Caco-2 (cell line): Measurements from ENCODE around the gene LY6G5B. TPM values are rescaled to one million over a fixed set of nuclear protein-coding genes. Genes with fewer than 3 reads are reported as not detected.

Source experiments
- BruUV-seq: library from RNA; stranded (reverse); fragments of 400-500 nt; replicated peaks from 2 replicates; lab custom pipeline; 2021; lab: Mats Ljungman, UMichigan
- CTCF ChIA-PET: fragments of 300-600 bp; sonication (Branson Sonifier 250); formaldehyde crosslinking; loops from one replicate; lab custom pipeline; 2022; ENCODE audit warnings: antibody characterized with exemption; lab: Charles Lee
- POLR2A ChIA-PET: fragments of 300-600 bp; sonication (Branson Sonifier 250); formaldehyde crosslinking; loops from one replicate; lab custom pipeline; 2022; ENCODE audit warnings: antibody characterized with exemption; lab: Charles Lee
- DNase-seq, 2 experiments: peaks; one replicate each; pipeline versions ENCODE4 v3.0.0 to v3.0.0-alpha.2; 2020 to 2022
- H3K27me3 ChIP-seq: replicated peaks from 2 replicates; pipeline ENCODE4 v1.6.0; 2011; ENCODE audit warnings: low read length; ENCODE audit not compliant: control insufficient read depth, insufficient read depth
- H3K36me3 ChIP-seq: 2 replicates; pipeline ENCODE4 v1.5.1; 2011; ENCODE audit warnings: low read length; ENCODE audit not compliant: control insufficient read depth, insufficient read depth
- H3K4me1 ChIP-seq: fragments of 250-450 bp; sonication (Bioruptor Pico); 2 replicates; pipeline ENCODE4 v1.5.1; 2020; ENCODE audit warnings: mild to moderate bottlenecking
- H3K4me3 ChIP-seq: 2 replicates; pipeline ENCODE4 v1.5.1; 2011; ENCODE audit warnings: low read depth, mild to moderate bottlenecking, control low read depth, low read length
- H3K9me3 ChIP-seq: fragments of 250-450 bp; sonication (Bioruptor Pico); 2 replicates; pipeline ENCODE4 v1.5.1; 2020; ENCODE audit warnings: mild to moderate bottlenecking, moderate library complexity
- H3K27ac Mint-ChIP-seq: one replicate; pipeline ENCODE4 v1.8.0; 2022; ENCODE audit warnings: mixed read lengths; ENCODE audit not compliant: unreplicated experiment
- H3K27me3 Mint-ChIP-seq: one replicate; pipeline ENCODE4 v1.8.0; 2022; ENCODE audit warnings: mixed read lengths; ENCODE audit not compliant: insufficient read depth, unreplicated experiment
- H3K36me3 Mint-ChIP-seq: one replicate; pipeline ENCODE4 v1.8.0; 2022; ENCODE audit warnings: mild to moderate bottlenecking, mixed read lengths; ENCODE audit not compliant: insufficient read depth, unreplicated experiment
- H3K4me1 Mint-ChIP-seq: one replicate; pipeline ENCODE4 v1.8.0; 2022; ENCODE audit warnings: low read depth, mixed read lengths; ENCODE audit not compliant: unreplicated experiment
- H3K4me3 Mint-ChIP-seq: one replicate; pipeline ENCODE4 v1.8.0; 2022; ENCODE audit warnings: mild to moderate bottlenecking, moderate library complexity, mixed read lengths; ENCODE audit not compliant: unreplicated experiment
- H3K9me3 Mint-ChIP-seq: one replicate; pipeline ENCODE4 v1.8.0; 2022; ENCODE audit warnings: mixed read lengths; ENCODE audit not compliant: unreplicated experiment
- intact Hi-C: fragments of 100-400 bp; cut with micrococcal nuclease; formaldehyde crosslinking; loops from one replicate; pipeline ENCODE4 v1.10.0; 2022; ENCODE audit not compliant: unreplicated experiment
- total RNA-seq: library from RNA; stranded (reverse); gene quantifications from 2 replicates; pipeline ENCODE4 v1.2.3, GENCODE V29; 2022
- TF ChIP-seq, protein P1 (sequence below), 2 experiments: fragments of 200-600 bp in 1 of 2; IDR thresholded peaks; 1 replicate in 1 of 2; 2 replicates in 1 of 2; pipeline versions ENCODE4 v1.5.1 to v1.8.0; 2011 to 2022; ENCODE audit warnings: antibody characterized with exemption in 1 of 2, control low read depth in 1 of 2, inconsistent platforms in 1 of 2, low read depth in 1 of 2, low read length in 1 of 2, mild to moderate bottlenecking in 1 of 2, moderate library complexity in 1 of 2; ENCODE audit not compliant: insufficient read depth in 1 of 2, severe bottlenecking in 1 of 2, unreplicated experiment in 1 of 2

Gene LY6G5B
- total RNA-seq, 1 experiment from 2014 or later, result 17.5 TPM

DNA sequence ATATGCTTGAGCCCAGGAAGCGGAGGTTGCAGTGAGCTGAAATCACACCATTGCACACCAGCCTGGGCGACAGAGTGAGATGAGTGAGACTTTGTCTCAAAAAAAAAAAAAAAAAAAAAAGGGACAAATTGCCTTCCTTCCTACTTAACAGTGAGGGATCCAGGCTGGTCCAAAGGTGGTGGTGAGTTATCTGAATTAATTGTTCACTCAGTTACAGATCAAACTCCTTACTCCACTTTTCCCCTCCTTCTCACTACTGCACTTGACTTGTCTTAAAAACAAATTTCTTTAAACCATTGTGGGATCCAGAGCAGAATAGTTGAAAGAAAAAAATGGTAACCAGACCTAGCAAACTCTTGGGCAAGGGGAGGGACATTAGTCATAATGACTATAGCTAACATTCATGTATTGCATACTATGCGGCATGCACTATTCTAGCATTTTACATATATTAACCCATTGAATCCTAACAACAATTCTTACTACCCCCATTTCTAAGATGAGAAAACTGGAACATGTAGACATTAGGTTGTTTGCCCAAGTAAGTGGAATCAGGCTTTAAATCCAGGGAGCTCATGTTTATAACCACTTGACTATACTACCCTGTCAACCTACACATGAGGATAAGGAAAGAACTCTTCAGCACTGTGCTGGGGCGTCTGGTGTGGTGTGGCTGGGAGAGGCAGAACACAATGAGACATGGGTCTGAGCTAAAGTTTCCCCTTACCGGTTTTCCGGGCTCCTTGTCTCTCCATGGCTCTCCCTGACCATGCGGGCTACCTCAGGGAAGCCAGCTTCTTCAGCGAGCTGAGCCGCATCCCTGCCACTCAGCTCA, 6.4 kb upstream of the LY6G5B start:
- no TSS peak for BruUV-seq
- Histone ChIP-seq H3K4me1 (peaks cover 26% of the 10 kb centered on the region), H3K27me3 (no peaks in the 10 kb centered on the region), H3K4me3 (0 out of 2 replicates have a peak overlapping the region, but pooled peaks have one; percentile 12), H3K9me3 (no peaks in the 10 kb centered on the region), H3K36me3 (peaks cover 4% of the 10 kb centered on the region)
- ChIA-PET CTCF (no interaction called here), POLR2A (interaction anchor here (1.5 kb wide), 1 partner anchor 76 kb away, joined by 4 read pairs; the partner anchor contains the start of gene MSH5)
- TF ChIP-seq, protein P1, sequence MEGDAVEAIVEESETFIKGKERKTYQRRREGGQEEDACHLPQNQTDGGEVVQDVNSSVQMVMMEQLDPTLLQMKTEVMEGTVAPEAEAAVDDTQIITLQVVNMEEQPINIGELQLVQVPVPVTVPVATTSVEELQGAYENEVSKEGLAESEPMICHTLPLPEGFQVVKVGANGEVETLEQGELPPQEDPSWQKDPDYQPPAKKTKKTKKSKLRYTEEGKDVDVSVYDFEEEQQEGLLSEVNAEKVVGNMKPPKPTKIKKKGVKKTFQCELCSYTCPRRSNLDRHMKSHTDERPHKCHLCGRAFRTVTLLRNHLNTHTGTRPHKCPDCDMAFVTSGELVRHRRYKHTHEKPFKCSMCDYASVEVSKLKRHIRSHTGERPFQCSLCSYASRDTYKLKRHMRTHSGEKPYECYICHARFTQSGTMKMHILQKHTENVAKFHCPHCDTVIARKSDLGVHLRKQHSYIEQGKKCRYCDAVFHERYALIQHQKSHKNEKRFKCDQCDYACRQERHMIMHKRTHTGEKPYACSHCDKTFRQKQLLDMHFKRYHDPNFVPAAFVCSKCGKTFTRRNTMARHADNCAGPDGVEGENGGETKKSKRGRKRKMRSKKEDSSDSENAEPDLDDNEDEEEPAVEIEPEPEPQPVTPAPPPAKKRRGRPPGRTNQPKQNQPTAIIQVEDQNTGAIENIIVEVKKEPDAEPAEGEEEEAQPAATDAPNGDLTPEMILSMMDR (IDR thresholded peaks at IDR 0.05; ENCODE audit: insufficient read depth in 1 of 2, low read depth in 1 of 2, low read length in 1 of 2, severe bottlenecking in 1 of 2, unreplicated experiment in 1 of 2), result no peak
- Mint-ChIP-seq H3K27me3 (no peaks in the 10 kb centered on the region), H3K4me3 (peak overlapping the region; percentile 86), H3K36me3 (peaks cover 93% of the 10 kb centered on the region), H3K27ac (peak overlapping the region; percentile 96), H3K4me1 (peaks cover 38% of the 10 kb centered on the region), H3K9me3 (no peaks in the 10 kb centered on the region)
- DNase-seq, result no peak
- intact Hi-C loops, result no loop called here

DNA sequence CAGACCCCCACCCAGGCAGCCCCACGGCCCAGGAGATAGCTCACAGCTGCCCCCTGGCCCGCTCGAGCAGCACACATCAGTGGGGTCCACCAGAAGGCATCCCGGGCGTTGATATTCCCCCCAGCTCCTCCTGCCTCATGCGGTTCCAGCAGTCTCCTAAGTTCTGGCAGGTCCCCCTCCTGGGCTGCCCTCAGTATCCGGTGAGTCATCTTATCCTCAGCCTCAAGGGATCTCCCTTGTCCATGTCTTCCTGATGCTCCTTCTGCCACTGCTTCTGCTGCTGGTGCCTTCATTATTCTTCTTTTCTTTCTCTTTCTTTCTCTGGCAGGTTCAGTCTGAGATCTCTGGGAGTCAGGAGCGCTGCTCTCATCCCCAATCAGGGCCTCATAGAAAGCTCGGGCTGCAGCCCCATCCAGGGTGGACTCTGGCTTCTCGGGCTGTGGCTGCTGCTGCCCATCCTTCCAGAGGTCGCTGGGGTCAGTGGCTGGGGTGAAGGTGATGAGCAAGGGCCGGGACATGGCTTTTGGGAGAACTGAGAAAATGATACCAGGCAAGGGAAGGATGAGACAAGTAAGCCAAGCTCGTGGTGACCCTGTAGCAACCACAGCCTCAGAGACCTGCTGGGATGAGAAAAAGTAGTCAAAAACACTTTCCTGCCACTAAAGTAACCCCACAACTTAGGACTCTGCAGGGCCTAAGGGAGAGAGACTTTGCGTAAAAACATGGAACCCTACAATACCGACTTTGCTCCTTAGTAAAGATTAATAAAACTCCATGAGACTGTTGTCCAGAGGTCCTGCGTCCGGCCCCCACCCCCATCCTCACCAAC, 5.6 kb upstream of the LY6G5B start:
- peak overlapping the region; percentile 96 for H3K27ac Mint-ChIP-seq
- H3K27me3 ChIP-seq, result no peaks in the 10 kb centered on the region
- H3K36me3 Mint-ChIP-seq, result peaks cover 95% of the 10 kb centered on the region
- no peaks in the 10 kb centered on the region for H3K27me3 Mint-ChIP-seq
- peak overlapping the region; percentile 86 for H3K4me3 Mint-ChIP-seq
- H3K36me3 ChIP-seq, result peaks cover 4% of the 10 kb centered on the region
- peak overlapping the region; percentile 90 for H3K4me3 ChIP-seq
- POLR2A ChIA-PET, result interaction anchor here (0.5 to 2.0 kb wide), 13 partner anchors 9 to 282 kb away, joined by 3 to 25 read pairs (median 4); partner anchors contain the start of genes APOM, BAG6, CFB and DDX39B
- H3K4me1 Mint-ChIP-seq, result peaks cover 30% of the 10 kb centered on the region
- TF ChIP-seq, protein P1 (IDR thresholded peaks at IDR 0.05; ENCODE audit: insufficient read depth in 1 of 2, low read depth in 1 of 2, low read length in 1 of 2, severe bottlenecking in 1 of 2, unreplicated experiment in 1 of 2), result no peak
- intact Hi-C loops, result no loop called here
- no peaks in the 10 kb centered on the region for H3K9me3 ChIP-seq
- no peaks in the 10 kb centered on the region for H3K9me3 Mint-ChIP-seq
- H3K4me1 ChIP-seq, result peaks cover 23% of the 10 kb centered on the region
- BruUV-seq, result TSS peak; percentile 52
- CTCF ChIA-PET, result interaction anchor here (1.0 kb wide), 2 partner anchors 8 to 12 kb away, joined by 3 read pairs; partner anchors contain the start of genes APOM and BAG6
- DNase-seq, result no peak
